ENCODE results near the gene OLA1.

OLA1 gene

DNA sequence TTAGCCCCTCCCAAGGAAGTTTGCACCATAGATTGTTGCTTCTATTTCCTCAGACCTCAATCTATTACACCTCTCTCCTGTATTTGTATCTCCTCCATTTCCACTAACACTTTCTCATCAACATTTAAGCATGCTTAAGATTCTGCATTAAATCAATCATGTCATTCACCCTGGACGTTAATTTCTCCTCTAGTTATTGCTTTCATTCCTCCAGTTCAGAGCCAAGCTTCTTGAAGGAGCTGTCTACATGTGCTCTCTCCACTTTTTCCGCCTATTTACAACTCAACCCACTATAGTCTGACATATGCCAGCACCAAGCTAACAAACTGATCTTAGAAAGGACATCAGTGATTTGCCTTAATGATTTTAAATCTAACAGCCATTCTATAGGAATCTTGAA lies 99.5 kb downstream of the OLA1 start:
- Histone ChIP-seq H3K9ac (ENCODE audit: low read depth, low read length) (no peak overlapping the region), H3K36me3 (ENCODE audit: insufficient read depth, low read length) (no peaks in the 10 kb centered on the region), H3K9me3 (ENCODE audit: control insufficient read depth, insufficient read depth, low read length) (no peaks in the 10 kb centered on the region), H3K4me1 (ENCODE audit: insufficient read depth, low read length) (no peaks in the 10 kb centered on the region)

DNA sequence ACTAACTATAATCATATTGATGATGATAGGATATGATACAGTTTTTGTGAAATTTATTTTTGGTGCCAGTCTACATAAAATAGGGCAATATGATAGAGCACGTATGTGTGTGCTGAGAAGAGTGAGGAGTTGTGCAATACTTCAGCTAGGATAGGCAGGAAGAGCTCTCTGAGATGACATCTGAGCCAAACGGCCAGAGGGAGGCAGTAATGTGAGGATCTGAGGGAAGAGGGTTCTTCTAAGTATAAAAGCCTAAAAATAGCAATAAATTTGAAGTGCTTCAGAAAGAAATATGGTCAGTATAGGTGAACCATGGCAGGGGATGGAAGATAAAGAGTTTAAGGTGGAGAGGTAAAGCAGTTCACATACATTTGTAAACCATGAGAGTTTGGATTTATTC lies 102.5 kb downstream of the OLA1 start:
- Histone ChIP-seq H3K36me3 (ENCODE audit: insufficient read depth, low read length) (no peaks in the 10 kb centered on the region), H3K9me3 (ENCODE audit: control insufficient read depth, insufficient read depth, low read length) (no peaks in the 10 kb centered on the region), H3K4me1 (ENCODE audit: insufficient read depth, low read length) (no peaks in the 10 kb centered on the region), H3K9ac (ENCODE audit: low read depth, low read length) (no peak overlapping the region)

DNA sequence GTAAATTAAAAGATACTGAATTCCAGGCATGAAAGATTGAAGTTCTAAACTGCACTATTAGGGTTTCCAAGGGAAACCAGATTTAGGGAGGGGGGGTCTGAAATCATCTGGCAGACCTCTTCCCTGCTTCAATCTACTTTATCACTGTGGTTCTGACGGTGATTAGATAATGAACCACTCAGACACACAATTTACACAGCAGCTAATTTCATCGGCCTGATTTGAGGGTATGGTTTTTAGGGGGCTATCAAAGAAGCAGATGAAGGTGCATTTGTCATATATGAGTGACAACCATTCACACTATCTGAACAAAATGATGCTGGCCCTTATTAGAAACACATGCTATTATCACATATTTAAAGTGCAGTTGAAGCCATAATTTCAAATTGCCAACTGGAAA lies 106.0 kb downstream of the OLA1 start:
- Histone ChIP-seq H3K9me3 (ENCODE audit: control insufficient read depth, insufficient read depth, low read length) (no peaks in the 10 kb centered on the region), H3K4me1 (ENCODE audit: insufficient read depth, low read length) (no peaks in the 10 kb centered on the region), H3K9ac (ENCODE audit: low read depth, low read length) (no peak overlapping the region), H3K36me3 (ENCODE audit: insufficient read depth, low read length) (no peaks in the 10 kb centered on the region)

DNA sequence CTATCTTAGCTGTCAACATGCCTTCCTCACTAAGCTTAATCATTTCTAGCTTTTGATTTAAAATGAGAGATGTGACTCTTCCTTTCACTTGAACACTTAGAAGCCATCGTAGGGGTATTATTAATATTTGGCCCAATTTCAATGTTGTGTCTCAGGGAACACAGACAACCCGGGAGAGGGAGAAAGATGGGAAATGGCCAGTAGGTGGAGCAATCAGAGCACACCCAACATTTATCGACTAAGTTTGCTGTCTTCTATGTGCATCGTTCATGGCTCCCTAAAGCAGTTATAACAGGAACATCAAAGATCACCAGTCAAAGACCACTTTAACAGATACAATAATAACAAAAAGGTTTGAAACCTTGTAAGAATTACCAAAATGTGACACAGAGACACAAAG lies 110.2 kb downstream of the OLA1 start:
- H3K36me3 ChIP-seq (ENCODE audit: insufficient read depth, low read length), result no peaks in the 10 kb centered on the region; the same call in 1 of the 2 replicates

DNA sequence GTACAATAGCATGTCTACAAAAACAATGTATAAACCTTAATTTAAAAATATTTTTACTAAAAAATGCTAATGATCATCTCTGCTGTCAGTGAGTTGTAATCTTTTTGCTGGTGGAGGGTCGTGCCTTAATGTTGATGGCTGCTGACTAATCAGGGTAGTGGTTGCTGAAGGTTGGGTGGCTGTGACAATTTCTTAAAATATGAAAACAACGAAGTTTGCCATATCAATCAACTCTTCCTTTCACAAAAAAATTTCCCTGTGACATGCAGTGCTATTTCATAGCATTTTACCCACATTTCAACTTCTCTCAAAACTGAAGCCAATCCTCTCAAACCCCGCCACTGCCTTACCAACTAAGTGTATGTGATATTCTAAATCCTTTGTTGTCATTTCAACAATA lies 112.4 kb downstream of the OLA1 start:
- H3K9me3 ChIP-seq (ENCODE audit: control insufficient read depth, insufficient read depth, low read length), result no peaks in the 10 kb centered on the region
- H3K9ac ChIP-seq (ENCODE audit: low read depth, low read length), result no peak overlapping the region
- H3K36me3 ChIP-seq (ENCODE audit: insufficient read depth, low read length), result no peaks in the 10 kb centered on the region; the same call in 1 of the 2 replicates
- H3K4me1 ChIP-seq (ENCODE audit: insufficient read depth, low read length), result no peaks in the 10 kb centered on the region; the same call in 1 of the 2 replicates

More for the DNA sequence above, 110.2 kb downstream of the OLA1 start:
- Histone ChIP-seq H3K9ac (ENCODE audit: low read depth, low read length) (no peak overlapping the region), H3K4me1 (ENCODE audit: insufficient read depth, low read length) (no peaks in the 10 kb centered on the region), H3K9me3 (ENCODE audit: control insufficient read depth, insufficient read depth, low read length) (no peaks in the 10 kb centered on the region)

DNA sequence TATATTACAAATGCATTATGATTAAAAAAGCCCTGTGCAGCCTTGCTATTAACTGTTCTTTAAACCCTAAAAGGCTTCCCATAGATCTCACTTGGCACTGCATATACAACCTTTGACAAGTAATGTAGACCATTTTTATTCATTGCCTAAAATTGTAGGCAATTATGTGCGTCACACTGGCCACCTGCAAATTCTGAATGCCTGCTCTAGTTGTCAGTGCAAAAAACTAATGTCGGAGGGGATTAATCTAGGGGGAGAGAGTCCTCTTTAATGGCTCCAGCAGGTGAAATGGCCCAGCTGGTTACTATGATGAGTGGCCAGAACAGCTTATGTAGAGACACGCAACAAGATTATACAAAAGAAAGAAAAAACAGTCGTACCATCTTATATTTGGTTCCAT lies 123.2 kb downstream of the OLA1 start:
- Histone ChIP-seq H3K36me3 (ENCODE audit: insufficient read depth, low read length) (no peaks in the 10 kb centered on the region), H3K9ac (ENCODE audit: low read depth, low read length) (no peak overlapping the region), H3K4me1 (ENCODE audit: insufficient read depth, low read length) (peaks cover 43% of the 10 kb centered on the region), H3K9me3 (ENCODE audit: control insufficient read depth, insufficient read depth, low read length) (no peaks in the 10 kb centered on the region)

DNA sequence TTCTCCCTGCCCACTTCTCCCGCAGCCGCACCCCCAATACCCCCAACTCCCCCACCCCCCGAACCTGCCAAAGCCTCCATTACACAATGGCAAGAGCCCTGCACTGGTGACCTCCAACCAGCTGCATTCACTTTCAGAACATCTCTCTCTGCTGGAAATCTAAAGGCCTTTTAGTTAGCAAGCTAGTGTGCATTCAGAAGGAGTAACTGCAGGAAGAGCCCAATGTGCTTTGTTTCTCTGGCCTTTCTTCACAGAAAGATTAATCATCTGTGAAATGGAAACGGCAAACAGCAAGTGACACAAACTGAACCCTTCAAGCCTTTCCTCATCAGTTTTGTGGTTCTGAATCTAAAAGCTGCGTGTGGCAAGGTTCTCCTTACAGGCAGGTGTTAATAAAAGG lies 124.2 kb downstream of the OLA1 start:
- Histone ChIP-seq H3K9me3 (ENCODE audit: control insufficient read depth, insufficient read depth, low read length) (no peaks in the 10 kb centered on the region), H3K4me1 (ENCODE audit: insufficient read depth, low read length) (peaks cover 45% of the 10 kb centered on the region), H3K36me3 (ENCODE audit: insufficient read depth, low read length) (no peaks in the 10 kb centered on the region), H3K9ac (ENCODE audit: low read depth, low read length) (no peak overlapping the region)

DNA sequence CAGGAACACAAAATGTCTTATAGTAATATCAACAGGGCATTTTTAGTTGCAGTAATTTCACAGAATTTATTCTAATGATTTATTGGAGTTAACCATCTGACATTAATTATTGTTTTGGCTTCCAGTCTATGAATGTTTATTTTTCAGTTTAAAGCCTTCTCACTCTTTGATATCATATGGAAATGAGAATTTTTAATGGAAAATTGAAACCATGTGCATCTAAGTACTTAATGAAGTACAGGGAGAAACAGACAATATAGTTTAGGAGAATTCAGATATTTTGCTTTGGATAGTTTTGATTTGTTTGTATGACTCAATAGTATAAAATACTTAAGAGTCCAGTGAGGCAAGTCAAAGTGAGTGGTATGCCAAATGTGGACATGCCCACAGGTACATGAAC lies 126.1 kb downstream of the OLA1 start:
- Histone ChIP-seq H3K9ac (ENCODE audit: low read depth, low read length) (no peak overlapping the region), H3K36me3 (ENCODE audit: insufficient read depth, low read length) (no peaks in the 10 kb centered on the region), H3K9me3 (ENCODE audit: control insufficient read depth, insufficient read depth, low read length) (no peaks in the 10 kb centered on the region), H3K4me1 (ENCODE audit: insufficient read depth, low read length) (peaks cover 53% of the 10 kb centered on the region)

DNA sequence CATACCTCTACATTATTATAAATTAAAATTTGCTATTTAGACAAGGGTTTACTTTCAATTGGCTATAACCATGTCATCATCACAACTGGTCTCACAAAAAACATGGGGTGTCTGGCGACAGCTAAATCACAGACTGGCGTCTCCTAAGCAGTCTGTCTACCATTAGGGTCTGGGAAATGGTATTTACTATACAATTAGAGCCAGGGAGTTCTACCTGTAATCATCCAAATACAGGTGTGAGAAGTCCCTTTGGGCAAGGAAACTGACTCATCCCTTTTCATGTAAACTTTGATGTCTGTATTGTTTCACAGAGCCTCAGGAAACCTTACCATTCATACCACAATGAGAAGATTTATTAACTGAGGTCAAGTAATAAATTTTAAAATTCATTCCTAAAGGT lies 126.7 kb downstream of the OLA1 start:
- Histone ChIP-seq H3K36me3 (ENCODE audit: insufficient read depth, low read length) (no peaks in the 10 kb centered on the region), H3K9me3 (ENCODE audit: control insufficient read depth, insufficient read depth, low read length) (no peaks in the 10 kb centered on the region), H3K9ac (ENCODE audit: low read depth, low read length) (no peak overlapping the region), H3K4me1 (ENCODE audit: insufficient read depth, low read length) (peaks cover 53% of the 10 kb centered on the region)

DNA sequence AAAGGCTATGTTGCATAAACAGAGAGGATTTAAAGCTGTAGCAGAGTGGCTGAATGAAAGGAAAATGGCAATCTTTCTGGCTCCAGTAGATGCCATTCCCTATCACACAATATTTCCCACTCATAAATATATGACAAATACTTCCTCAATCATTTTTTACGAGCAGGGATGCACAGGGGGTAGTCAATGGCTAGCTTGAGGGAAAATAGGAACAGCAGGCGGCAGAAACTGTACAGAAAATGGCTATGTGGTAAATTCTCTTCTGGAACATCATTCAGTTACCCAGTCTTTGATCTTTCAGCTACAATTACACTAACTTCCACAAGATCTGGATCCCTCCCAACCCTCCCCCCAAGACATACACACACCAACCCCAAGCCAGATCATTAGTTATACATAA lies 127.2 kb downstream of the OLA1 start:
- no peaks in the 10 kb centered on the region for H3K36me3 ChIP-seq (ENCODE audit: insufficient read depth, low read length)
- H3K4me1 ChIP-seq (ENCODE audit: insufficient read depth, low read length), result peaks cover 53% of the 10 kb centered on the region
- H3K9ac ChIP-seq (ENCODE audit: low read depth, low read length), result no peak overlapping the region
- H3K9me3 ChIP-seq (ENCODE audit: control insufficient read depth, insufficient read depth, low read length), result no peaks in the 10 kb centered on the region

DNA sequence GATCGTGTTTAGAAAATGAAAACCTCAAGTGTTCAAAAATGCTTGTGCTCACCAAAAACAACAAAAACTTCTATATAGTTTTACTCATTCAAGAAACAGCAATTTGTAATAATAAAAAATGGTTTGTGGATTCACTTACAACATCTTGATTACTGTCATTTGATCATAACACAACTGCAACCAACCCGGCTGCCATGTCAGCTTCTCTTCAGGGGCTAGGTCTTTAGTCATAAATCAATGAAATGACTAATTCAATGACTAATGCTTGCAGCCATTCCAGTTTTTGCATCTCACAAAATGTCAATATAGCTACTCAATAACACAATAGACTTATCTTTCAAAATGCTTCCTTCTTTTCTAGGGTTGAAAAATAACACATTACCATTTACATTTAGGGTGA lies 128.0 kb downstream of the OLA1 start:
- Histone ChIP-seq H3K36me3 (ENCODE audit: insufficient read depth, low read length) (no peaks in the 10 kb centered on the region), H3K9me3 (ENCODE audit: control insufficient read depth, insufficient read depth, low read length) (no peaks in the 10 kb centered on the region), H3K9ac (ENCODE audit: low read depth, low read length) (no peak overlapping the region), H3K4me1 (ENCODE audit: insufficient read depth, low read length) (peaks cover 56% of the 10 kb centered on the region)

DNA sequence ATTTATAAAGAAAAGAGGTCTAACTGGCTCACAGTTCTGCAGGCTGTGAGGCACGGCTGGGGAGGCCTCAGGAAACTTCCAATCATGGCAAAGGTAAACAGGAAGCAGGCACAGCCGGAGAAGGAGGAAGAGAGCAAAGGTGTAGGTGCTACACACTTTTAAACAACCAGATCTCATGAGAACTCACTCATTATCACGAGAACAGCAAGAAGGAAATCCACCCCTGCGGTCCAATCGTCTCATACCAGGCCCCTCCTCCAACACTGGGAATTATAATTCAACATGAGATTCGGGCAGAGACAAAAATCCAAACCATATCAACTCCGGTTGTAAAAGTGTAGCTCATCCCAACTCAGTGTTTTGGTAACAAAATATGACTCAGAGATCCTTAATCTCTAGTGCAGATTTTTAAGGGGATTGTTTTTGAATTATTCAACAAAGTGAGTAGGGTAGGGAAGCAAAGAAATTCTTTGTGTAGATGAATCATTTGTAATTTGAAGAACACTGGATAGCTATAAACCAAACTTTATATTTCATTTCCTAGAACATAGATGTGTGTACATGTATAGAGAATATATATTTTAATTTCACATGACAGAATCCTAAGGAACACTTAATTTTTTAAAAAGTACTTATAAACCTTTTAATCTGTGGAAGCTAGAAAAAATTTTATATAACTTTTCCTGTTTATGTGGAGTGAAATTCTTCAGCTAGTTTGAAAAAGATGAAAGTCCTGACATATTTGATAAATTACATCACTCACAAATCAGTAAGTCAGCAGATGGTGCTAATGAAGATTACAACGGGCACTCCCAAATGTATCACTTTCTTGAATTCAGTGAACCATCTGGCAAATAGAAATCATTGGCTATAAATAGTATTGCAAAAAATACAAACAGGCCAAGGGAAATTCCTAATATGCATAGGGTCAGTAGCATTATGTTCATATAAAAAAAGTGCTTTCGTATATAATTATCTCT lies 130.1 kb downstream of the OLA1 start:
- Histone ChIP-seq H3K4me1 (ENCODE audit: insufficient read depth, low read length) (peaks cover 44% of the 10 kb centered on the region), H3K9ac (ENCODE audit: low read depth, low read length) (no peak overlapping the region), H3K9me3 (ENCODE audit: control insufficient read depth, insufficient read depth, low read length) (no peaks in the 10 kb centered on the region), H3K36me3 (ENCODE audit: insufficient read depth, low read length) (no peaks in the 10 kb centered on the region)

DNA sequence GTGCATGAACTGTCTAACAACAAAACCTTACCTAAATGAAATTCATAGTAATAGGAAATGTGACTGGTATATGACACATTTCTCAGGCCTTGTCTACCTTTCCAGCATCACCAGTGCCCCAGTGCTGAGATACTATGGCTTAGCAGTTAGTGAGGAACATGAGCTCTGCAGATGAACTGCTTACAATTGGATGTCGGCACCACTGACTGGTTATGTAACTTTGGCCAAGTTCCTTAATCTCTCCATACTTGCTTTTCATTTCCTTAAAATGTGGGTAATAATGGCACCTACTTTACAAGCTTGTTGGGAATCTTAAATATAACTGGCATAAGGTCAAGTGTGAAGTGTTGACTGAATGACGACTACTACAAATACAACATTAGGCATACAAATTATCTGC lies 136.3 kb downstream of the OLA1 start:
- Histone ChIP-seq H3K4me1 (ENCODE audit: insufficient read depth, low read length) (peaks cover 4% of the 10 kb centered on the region; the same call in 1 of the 2 replicates), H3K36me3 (ENCODE audit: insufficient read depth, low read length) (no peaks in the 10 kb centered on the region), H3K9me3 (ENCODE audit: control insufficient read depth, insufficient read depth, low read length) (no peaks in the 10 kb centered on the region), H3K9ac (ENCODE audit: low read depth, low read length) (no peak overlapping the region)

DNA sequence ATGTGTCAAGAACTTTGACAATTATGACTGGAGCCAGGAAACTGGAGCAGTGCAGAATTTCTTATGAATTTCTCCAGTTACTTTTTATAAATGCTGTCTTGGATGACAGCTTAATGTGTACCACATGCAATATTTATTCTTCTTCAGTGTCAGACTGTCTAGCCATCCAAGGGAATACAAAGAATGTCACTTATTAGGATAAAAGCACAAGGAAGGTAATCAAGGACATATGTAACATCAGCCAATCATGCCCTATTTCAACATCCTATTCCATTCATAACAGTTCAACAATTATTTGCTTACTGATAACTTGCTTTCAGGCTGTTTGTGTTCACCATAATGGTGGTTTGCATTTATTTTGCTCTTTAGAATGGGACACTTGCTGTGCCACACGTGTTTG lies 139.8 kb downstream of the OLA1 start:
- peaks cover 6% of the 10 kb centered on the region; the same call in 1 of the 2 replicates for H3K4me1 ChIP-seq (ENCODE audit: insufficient read depth, low read length)
- no peak overlapping the region for H3K9ac ChIP-seq (ENCODE audit: low read depth, low read length)
- H3K9me3 ChIP-seq (ENCODE audit: control insufficient read depth, insufficient read depth, low read length), result no peaks in the 10 kb centered on the region
- no peaks in the 10 kb centered on the region for H3K36me3 ChIP-seq (ENCODE audit: insufficient read depth, low read length)

DNA sequence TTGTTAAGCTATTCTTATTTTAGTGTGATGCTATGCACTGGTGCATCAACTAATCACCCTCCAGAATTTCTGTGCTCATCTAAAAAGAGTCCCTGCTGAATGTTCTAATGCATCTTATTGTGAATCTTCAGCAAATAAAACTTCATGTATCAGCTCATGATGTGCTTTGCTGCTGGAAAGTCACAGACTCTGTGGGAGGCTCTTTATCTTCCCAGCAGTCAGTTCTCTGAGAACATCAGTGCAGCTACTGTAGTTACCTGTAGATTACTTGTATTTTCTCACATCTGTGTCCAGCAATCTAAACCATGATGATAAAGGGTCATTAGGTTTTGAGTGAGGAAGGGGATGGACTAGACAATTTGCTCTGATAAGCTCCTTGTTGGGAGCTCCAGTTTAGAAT lies 141.6 kb downstream of the OLA1 start:
- Histone ChIP-seq H3K4me1 (ENCODE audit: insufficient read depth, low read length) (peaks cover 6% of the 10 kb centered on the region; the same call in 1 of the 2 replicates), H3K9ac (ENCODE audit: low read depth, low read length) (no peak overlapping the region), H3K9me3 (ENCODE audit: control insufficient read depth, insufficient read depth, low read length) (no peaks in the 10 kb centered on the region), H3K36me3 (ENCODE audit: insufficient read depth, low read length) (no peaks in the 10 kb centered on the region)
